Measurements from ENCODE around the gene NDUFB6. TPM values are rescaled to one million over a fixed set of nuclear protein-coding genes. Genes with fewer than 3 reads are reported as not detected.

NDUFB6 gene
- total RNA-seq, 1 experiment from 2014 or later: 60.2 TPM

DNA sequence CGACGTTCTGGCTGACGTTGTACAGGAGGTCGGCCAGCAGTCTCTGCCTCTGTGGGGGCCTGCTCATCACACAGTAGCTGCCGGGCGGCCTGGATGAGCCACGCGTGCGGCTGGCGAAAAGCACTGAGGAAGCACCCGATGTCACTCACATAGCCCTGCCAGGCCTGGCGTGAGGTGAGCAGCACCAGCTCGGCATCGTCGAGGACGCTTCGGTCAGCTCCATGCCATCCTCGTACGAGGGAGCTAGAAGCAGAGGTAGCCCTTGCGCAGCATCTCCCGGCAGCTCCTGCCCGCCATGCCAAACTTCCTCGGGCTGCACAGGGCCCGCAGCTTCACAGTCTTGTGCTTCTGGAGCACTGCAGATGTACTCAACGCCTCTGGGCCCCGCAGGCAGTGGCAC lies 6.2 kb downstream of the NDUFB6 start:
- Histone ChIP-seq H3K79me1 (ENCODE audit: insufficient read depth, low read depth, low read length, poor library complexity, severe bottlenecking) (peaks cover 13% of the 10 kb centered on the region), H2BK15ac (ENCODE audit: low read depth, low read length) (no peak overlapping the region), H3K9me3 (ENCODE audit: control insufficient read depth, low read depth, low read length) (no peaks in the 10 kb centered on the region), H2AFZ (ENCODE audit: low read length) (no peak overlapping the region), H3K23me2 (ENCODE audit: insufficient read length, low read depth, low read length, poor library complexity, severe bottlenecking) (no peaks in the 10 kb centered on the region), H4K20me1 (ENCODE audit: control insufficient read depth, insufficient read depth, insufficient read length) (no peaks in the 10 kb centered on the region), H3K14ac (ENCODE audit: insufficient read depth, low read length) (no peak overlapping the region), H3K4me1 (ENCODE audit: insufficient read depth, low read length) (no peaks in the 10 kb centered on the region), H3K4ac (ENCODE audit: low read depth, low read length) (no peak overlapping the region), H3K56ac (ENCODE audit: insufficient read length, low read depth, low read length) (no peak overlapping the region), H3K27ac (ENCODE audit: insufficient read length, low read depth, low read length) (no peak overlapping the region), H2BK5ac (ENCODE audit: insufficient read length, low read length) (no peak overlapping the region), H2AK5ac (ENCODE audit: insufficient read length, low read length) (no peak overlapping the region), H3K79me2 (ENCODE audit: insufficient read depth, low read length) (peaks cover 6% of the 10 kb centered on the region; the same call in 1 of the 2 replicates), H4K91ac (ENCODE audit: insufficient read length, low read depth, low read length) (no peak overlapping the region), H3K18ac (ENCODE audit: insufficient read length, low read depth, low read length) (no peak overlapping the region), H3K27me3 (ENCODE audit: insufficient read depth, low read length) (no peaks in the 10 kb centered on the region), H2BK20ac (ENCODE audit: low read depth, low read length, poor library complexity, severe bottlenecking) (no peak overlapping the region), H2BK12ac (ENCODE audit: insufficient read length, low read depth, low read length) (no peak overlapping the region), H4K8ac (replicated peaks; ENCODE audit: insufficient read length, low read depth, low read length) (no peak overlapping the region), H3K4me2 (ENCODE audit: insufficient read depth, insufficient read length, low read length) (no peak overlapping the region), H3K23ac (ENCODE audit: insufficient read length, low read depth, low read length) (no peak overlapping the region), H3T11ph (ENCODE audit: low read length) (no peak overlapping the region), H4K5ac (ENCODE audit: insufficient read length, low read depth, low read length) (no peak overlapping the region), H2BK120ac (ENCODE audit: low read depth, low read length, poor library complexity, severe bottlenecking) (no peak overlapping the region), H3K9ac (ENCODE audit: extremely low read depth, insufficient read length, low read length) (no peak overlapping the region)
- WGBS (ENCODE audit: extremely low coverage, insufficient read length, low lambda C conversion rate): no CpG with 5 or more reads among the region's 26 CpGs
- peaks cover 22 to 39% (median 30%) of the 10 kb centered on the region in 3 experiments; a peak in 6 of 7 replicates for H3K36me3 Mint-ChIP-seq (ENCODE audit: insufficient read depth in 1 of 3, low read depth in 3 of 3)
- DNase-seq: no peak
- H3K9me3 Mint-ChIP-seq: no peaks in the 10 kb centered on the region
- H3K4me1 Mint-ChIP-seq: peaks cover 2 to 5% of the 10 kb centered on the region in 2 experiments; a peak in 3 of 4 replicates
- TF ChIP-seq, protein P1, sequence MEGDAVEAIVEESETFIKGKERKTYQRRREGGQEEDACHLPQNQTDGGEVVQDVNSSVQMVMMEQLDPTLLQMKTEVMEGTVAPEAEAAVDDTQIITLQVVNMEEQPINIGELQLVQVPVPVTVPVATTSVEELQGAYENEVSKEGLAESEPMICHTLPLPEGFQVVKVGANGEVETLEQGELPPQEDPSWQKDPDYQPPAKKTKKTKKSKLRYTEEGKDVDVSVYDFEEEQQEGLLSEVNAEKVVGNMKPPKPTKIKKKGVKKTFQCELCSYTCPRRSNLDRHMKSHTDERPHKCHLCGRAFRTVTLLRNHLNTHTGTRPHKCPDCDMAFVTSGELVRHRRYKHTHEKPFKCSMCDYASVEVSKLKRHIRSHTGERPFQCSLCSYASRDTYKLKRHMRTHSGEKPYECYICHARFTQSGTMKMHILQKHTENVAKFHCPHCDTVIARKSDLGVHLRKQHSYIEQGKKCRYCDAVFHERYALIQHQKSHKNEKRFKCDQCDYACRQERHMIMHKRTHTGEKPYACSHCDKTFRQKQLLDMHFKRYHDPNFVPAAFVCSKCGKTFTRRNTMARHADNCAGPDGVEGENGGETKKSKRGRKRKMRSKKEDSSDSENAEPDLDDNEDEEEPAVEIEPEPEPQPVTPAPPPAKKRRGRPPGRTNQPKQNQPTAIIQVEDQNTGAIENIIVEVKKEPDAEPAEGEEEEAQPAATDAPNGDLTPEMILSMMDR (conservative IDR thresholded peaks at IDR 0.05): no peak
- no peaks in the 10 kb centered on the region for H3K27me3 Mint-ChIP-seq (ENCODE audit: low read depth)
- H3K4me3 Mint-ChIP-seq: no peak overlapping the region
- H3K27ac Mint-ChIP-seq: no peak overlapping the region

Measured in H9 (cell line).